ENCODE data around the gene TMEM178B.
A peak's percentile ranks its signal among the peaks of the same experiment; 100 is the strongest.

The TMEM178B gene

DNA sequence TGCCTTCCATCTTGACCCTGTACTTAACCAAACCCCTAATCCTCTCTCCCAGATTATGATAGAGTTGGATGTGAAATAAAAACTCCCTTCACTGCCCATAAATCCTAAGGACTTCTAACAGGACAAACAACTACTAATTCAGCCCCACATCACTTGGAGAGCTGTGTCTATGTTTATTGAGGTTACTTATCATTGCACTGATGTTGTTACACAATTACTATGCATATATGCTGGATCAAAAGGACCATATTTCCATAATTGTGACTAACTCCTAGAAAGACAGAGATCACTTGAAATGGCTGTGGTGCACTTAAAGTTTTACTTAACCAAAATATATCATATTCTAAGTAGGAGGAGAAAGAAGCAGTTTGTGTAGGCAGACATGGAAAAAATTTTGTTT, 332.5 kb downstream of the TMEM178B start:
- intact Hi-C loops (cut with DNase I): no loop called here
- DNase-seq: no peak

DNA sequence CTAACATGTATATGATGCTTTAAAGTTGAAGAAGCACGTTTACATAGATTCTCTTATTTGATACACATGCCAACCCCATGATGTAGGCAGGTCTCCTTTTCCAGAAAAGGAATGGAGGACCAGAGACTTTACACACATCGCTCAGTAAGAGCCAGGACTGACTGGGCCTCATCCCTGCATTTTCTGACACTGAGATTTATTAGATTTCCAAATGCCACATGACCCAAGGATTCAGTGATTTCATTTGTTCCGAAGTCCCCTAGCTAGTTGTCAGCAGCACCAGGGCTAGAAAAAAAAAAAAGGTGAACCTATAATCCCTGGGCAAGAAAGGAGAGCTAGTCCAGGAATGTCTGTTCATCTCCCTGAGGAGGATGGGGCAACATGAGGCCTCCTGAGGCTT, 334.0 kb downstream of the TMEM178B start:
- intact Hi-C loops (cut with DNase I): no loop called here
- no peak for DNase-seq

DNA sequence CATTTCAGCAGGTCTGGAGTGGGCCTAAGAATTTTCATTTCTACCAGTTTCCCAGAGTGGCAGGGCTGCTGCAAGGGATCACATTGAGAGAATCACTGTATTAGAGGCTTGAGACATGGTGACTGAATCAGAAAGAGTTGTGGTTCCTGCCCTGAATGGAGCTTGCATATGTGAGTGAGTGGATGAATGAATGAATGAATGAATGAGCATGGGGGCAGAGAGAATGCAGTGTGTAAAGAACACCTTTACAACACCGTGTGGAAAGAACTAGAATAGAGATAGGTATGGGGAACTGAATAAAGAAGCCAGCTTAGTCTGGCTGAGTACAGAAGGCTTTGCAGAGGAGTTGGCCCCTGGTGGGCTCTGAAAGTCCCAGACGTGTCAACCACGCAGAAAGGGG, 334.6 kb downstream of the TMEM178B start:
- DNase-seq: no peak
- intact Hi-C loops (cut with DNase I): no loop called here

DNA sequence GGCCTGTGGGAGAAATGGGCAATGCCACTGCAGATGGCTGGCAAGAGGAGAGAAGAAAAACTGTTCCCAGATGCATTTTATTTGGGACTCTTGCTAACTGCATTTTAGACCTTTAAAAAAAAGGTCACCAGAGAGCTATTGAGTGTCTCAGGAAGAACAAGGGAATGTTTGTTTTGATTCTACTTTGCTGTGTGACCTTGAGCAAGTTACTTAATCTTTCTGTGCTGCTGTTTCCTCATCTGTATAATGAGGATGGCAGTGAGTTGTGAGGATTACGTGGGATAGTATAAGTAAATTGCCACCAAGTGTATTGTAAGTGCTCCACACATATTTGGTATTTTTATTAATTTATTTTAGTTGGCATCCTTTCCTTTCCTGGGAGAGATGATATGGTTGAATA, 335.4 kb downstream of the TMEM178B start:
- intact Hi-C loops (cut with DNase I): no loop called here
- no peak for DNase-seq

DNA sequence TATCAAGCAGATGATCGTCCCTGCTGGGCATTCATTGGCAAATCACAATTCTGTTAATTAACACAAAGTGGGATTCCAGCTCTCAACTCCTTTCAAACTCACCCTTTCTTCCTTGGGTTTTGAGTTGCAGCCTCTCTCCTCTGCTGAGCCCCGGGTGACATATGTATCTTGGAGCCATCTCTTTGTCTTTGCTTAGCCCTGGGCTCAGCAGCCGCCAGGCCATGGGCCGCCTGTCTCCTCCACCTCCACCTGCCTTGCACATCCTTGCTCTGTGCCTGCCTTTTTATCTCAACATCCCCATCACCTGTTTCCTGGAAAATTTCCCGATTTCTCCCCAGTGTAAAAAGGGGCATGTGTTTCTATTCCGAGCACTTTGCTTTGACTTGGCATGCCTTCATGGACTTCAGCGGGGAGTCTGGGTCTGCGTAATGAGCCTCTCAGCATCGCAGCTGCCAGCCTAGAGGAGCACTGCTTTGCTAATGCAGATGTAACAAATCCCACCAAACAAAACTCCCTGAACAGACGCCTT, 336.0 kb downstream of the TMEM178B start:
- intact Hi-C loops (cut with DNase I): no loop called here
- DNase-seq: peak in 8 of 10 donors; percentile 22 to 90 (median 42)

DNA sequence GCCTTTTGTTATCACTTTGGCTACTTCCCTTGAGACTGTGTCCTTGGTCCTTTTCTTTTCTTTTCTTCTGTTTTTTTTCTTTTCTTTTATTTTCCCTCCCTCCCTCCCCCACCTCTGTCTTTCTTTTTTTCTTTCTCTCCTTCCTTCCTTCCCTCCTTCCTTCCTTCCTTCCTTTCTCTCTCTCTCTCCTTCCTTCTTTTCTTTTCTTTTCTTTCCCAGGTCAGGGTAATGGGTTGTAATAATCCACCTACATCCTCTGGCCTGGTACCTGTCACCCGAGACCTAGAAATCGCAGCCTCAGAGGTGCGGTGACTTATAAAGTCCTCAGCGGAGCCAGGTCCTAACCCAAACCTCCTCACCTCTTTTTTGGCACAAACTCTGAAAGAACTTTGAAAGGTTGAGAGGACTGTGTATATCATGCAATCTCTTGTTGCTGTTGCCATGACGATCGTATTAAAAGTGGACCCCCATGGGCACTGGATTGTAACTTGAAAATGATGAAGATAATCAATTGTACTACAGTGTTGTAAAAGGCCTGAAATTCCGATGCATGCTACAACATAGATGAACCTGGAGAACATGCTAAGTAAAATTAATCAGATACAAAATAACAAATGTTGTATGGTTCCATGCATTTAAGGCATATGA, 336.6 kb downstream of the TMEM178B start:
- intact Hi-C loops (cut with DNase I): no loop called here
- DNase-seq: no peak

GRCh38 chr7:141411133-141411532, 337.3 kb downstream of the TMEM178B start:
- DNase-seq: no peak
- intact Hi-C loops (cut with DNase I): no loop called here

- intact Hi-C loops (cut with DNase I): no loop called here
These were observed 342.1 kb downstream of the TMEM178B start for GRCh38 chr7:141415999-141416398.

GRCh38 chr7:141416650-141417270, 342.9 kb downstream of the TMEM178B start:
- DNase-seq: no peak
- intact Hi-C loops (cut with DNase I): no loop called here

More at GRCh38 chr7:141415999-141416398, 342.1 kb downstream of the TMEM178B start:
- no peak for DNase-seq

DNA sequence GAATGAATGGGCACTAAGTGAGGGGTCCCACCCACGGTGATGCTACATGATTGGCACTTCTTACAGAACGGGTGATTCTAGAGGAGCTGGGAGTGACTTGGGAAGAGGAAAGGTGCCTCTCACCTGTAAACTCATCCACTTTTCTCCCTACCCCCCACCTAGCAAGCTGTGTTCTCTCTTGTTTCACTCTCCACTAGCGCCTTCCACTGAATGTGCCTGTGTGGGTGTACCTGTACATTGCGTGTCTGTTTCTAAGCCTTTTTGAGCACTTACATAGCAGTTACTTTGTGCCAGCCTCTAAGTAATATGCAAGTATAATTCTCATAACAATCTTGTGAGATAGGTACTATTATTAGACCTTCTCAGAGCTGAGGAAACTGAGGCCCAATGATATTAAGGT, 343.6 kb downstream of the TMEM178B start:
- intact Hi-C loops (cut with DNase I): no loop called here
- no peak for DNase-seq

GRCh38 chr7:141418066-141418465, 344.2 kb downstream of the TMEM178B start:
- intact Hi-C loops (cut with DNase I): no loop called here
- DNase-seq: no peak

DNA sequence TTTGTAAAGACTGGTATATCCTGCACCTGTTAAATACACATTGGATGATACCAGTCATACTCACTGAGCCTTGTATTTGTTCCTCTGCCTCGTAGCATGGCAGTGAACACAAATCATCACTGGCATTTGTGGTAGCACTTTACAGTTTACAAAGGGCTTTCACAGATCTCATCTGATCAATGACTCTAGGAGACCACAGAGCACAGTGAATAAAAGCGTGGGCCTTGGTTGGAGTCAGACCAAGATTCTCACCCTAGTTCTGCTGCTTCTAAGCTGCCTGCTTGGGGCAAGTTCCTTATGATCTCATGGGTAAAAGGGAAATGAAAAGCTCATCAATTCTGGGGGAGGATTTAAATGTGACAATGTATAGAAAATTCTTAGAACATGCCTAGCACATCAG, 347.4 kb downstream of the TMEM178B start:
- intact Hi-C loops (cut with DNase I): no loop called here
- DNase-seq: no peak

- intact Hi-C loops (cut with DNase I): no loop called here
- no peak for DNase-seq
These were observed 353.3 kb downstream of the TMEM178B start for GRCh38 chr7:141427134-141427533.

DNA sequence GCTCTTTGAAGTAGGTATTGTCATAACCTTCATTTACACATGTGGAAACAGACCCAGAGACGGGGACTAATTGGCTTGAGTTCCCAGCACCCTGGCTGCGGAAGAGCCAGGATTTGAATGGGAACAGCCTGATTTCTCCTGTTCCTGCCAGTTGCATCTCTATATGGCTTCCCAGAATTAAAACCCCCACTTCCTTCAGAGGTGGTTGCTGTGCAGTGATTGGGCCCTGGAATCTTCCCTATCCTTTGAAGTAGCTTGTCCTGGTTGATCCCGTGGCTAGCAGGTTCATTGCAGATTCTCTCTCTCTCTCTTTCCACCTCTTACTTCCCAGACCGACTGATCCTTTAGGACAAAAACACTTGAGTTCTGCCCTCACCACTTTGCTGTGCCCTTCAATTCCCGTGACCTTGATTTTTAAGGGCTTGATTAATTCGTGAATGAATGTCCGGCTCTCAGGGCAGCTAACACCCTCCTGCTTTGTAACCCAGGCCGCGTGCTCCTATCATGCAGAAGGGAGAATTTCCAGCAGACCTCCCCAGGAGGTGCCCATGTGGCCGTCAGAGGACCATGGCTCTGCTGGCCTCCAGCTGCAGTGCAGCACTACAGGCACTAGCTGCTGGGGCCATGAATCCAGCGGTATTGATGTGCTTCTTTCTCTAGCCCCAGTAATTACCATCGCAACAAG, 356.7 kb downstream of the TMEM178B start:
- DNase-seq: peak in 1 of 10 donors; percentile 85
- intact Hi-C loops (cut with DNase I): no loop called here

DNA sequence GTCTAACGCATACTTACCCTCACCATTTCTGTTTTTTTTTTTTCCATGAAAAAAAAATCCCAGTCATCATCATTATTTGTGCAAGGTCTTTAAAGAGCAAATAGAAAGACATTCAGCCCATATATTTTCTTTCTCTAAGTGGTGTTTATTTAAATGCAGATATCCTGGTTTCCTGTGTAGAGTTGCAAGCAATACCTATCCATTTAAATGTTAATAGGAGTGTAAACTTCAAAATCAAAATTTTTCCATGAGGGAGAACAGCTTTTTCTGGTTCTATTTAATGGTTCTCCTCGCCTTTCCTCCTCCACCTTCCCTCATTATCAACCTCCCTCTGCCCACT, 357.2 kb downstream of the TMEM178B start:
- no peak for DNase-seq
- intact Hi-C loops (cut with DNase I): no loop called here

- no peak for DNase-seq
- intact Hi-C loops (cut with DNase I): no loop called here
These were observed 357.8 kb downstream of the TMEM178B start for GRCh38 chr7:141431711-141432110.

DNA sequence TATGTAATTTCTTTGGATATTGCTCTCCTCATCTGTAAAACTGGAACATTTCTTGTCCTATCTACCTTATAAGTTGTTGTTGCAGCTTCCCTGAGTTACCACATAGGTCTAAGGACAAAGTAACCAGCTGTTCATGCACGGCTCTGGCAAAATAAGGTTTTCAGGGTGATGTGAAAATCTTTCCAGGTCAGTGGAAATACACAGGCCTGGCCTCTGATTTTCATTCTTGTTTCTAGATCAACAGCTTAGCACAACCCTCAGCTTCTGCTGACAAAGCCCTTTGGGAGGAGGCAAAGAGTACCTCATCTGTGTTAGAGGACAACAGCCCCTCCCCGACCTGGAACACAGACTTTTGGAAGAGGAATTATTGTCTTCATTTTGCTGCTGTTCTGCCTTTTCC, 359.8 kb downstream of the TMEM178B start:
- DNase-seq: no peak

DNA sequence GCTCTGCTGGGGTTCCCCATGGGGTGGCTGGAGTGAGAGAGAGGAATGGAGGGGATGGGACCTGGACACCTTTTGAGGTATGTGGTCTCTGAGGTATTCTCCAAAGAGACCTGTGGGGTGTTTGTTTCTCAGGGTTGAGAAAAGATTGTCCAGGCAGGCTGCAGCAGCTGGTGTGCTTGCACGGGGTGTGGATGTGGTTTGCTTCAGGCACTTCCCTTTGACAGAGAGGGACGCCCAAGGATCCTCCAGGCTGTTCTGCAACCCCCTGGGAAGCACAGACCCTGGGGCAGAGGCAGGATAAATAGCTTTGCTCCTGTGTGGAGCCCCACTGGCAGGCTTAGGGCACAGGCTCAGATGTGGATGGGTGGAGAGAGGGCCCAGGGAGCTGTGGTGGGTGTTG, 362.3 kb downstream of the TMEM178B start:
- no peak for DNase-seq
- intact Hi-C loops (cut with DNase I): no loop called here

More for the DNA sequence above, 359.8 kb downstream of the TMEM178B start:
- intact Hi-C loops (cut with DNase I): no loop called here

- intact Hi-C loops (cut with DNase I): no loop called here
- peak in 1 of 10 donors; percentile 74 for DNase-seq
These were observed 362.8 kb downstream of the TMEM178B start for GRCh38 chr7:141436575-141437075.

DNA sequence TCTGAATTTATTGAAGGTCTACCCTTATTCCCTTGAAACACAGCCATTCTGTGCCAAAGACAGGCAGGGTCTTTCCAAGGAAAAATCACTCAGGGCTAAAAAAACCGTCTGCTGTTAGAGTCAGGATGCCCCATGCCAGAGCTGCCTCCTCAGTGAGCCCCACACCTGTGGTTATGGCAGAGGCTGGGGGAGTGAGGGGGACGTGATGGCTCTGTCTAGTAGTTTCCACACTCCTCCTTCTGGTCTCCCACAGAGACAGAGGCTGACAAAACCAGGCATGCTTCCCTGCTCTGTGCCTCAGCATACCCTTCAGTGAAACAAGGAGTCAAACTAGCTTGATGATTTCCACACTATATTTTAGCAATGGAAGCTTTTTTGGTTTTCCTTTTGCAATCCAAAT, 365.3 kb downstream of the TMEM178B start:
- no peak for DNase-seq
- intact Hi-C loops (cut with DNase I): no loop called here

DNA sequence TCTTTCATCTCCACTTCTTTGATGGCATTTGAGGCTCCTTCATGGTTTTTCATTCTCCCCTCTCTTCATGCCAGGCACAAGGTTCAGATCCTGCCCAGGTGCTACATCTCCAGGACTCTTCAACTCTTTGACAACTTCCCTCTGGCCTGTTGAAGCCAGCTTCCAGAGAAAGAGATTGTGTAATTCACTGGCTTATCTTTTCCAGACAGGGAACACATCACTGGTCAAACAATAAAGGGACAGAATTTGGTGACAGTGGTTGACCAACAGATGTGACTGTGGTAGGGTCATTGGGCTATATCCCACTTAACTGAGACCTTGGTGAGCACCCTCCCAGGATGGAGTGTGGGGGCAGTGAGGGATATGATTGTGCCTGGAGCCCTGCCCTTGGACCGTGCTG, 365.9 kb downstream of the TMEM178B start:
- intact Hi-C loops (cut with DNase I): no loop called here
- no peak for DNase-seq
